B cell (primary cell): ENCODE measurements around the gene LITAFD. TPM values are rescaled to one million over a fixed set of nuclear protein-coding genes. Genes with fewer than 3 reads are reported as not detected.
"Not testable (repeated sequence)": the region's sequence is repeated elsewhere in the genome, so short reads cannot be mapped to it uniquely, and the experiment has no call there.

Experiments
- ATAC-seq: fragments of 200-7000 bp; cut with Tn5 transposase; one replicate; pipeline ENCODE4 v1.10.0; 2021; ENCODE audit warnings: low read depth, mild to moderate bottlenecking, moderate number of reproducible peaks, moderate library complexity
- CTCF ChIA-PET: fragments of 350-600 bp; sonication (Branson Sonifier 250); formaldehyde crosslinking; loops from one replicate; lab custom pipeline; 2021; ENCODE audit warnings: antibody characterized with exemption, inconsistent platforms; lab: Charles Lee
- POLR2A ChIA-PET: fragments of 350-600 bp; sonication (Branson Sonifier 250); formaldehyde crosslinking; loops from one replicate; lab custom pipeline; 2021; ENCODE audit warnings: antibody characterized with exemption; lab: Charles Lee
- DNase-seq: peaks from one replicate; pipeline ENCODE4 v3.0.0; 2013
- H2AFZ ChIP-seq: 2 replicates; pipeline ENCODE4 v1.6.1; 2012; ENCODE audit warnings: mild to moderate bottlenecking, low read depth, low read length; ENCODE audit not compliant: insufficient read depth, poor library complexity, severe bottlenecking
- H3K27ac ChIP-seq, 2 donors: 1 replicate in 1 of 2; 2 replicates in 1 of 2; pipeline ENCODE4 v1.5.1; 2012 to 2013; ENCODE audit warnings: low read length in 2 of 2, mild to moderate bottlenecking in 2 of 2, moderate library complexity in 1 of 2
- H3K27me3 ChIP-seq, 4 experiments: fragments of 200-600 bp in 1 of 4; sonication (generic) in 1 of 4; replicated peaks in 1 of 4; 1 replicate in 2 of 4; 2 replicates in 2 of 4; pipeline versions ENCODE4 v1.6.1 to v1.7.0; 2013 to 2016; ENCODE audit warnings: low read length in 3 of 4, mild to moderate bottlenecking in 2 of 4, mixed read lengths in 1 of 4, moderate library complexity in 1 of 4; ENCODE audit not compliant: insufficient read depth in 4 of 4, control insufficient read depth in 3 of 4; ENCODE audit errors: control extremely low read depth in 1 of 4
- H3K36me3 ChIP-seq, 2 experiments: replicated peaks in 1 of 2; 1 replicate in 1 of 2; 2 replicates in 1 of 2; pipeline versions ENCODE4 v1.6.1 to v1.7.1; 2013; ENCODE audit warnings: low read length in 1 of 2; ENCODE audit not compliant: insufficient read depth in 2 of 2, control insufficient read depth in 1 of 2; ENCODE audit errors: control extremely low read depth in 1 of 2, extremely low read depth in 1 of 2
- H3K4me1 ChIP-seq, 2 donors: fragments of 200-600 bp in 1 of 2; sonication (generic) in 1 of 2; 1 replicate in 1 of 2; 2 replicates in 1 of 2; pipeline versions ENCODE4 v1.5.1 to v1.6.1; 2013 to 2017; ENCODE audit warnings: low read length in 2 of 2; ENCODE audit not compliant: control insufficient read depth in 2 of 2, insufficient read depth in 2 of 2
- H3K4me2 ChIP-seq: replicated peaks from 2 replicates; pipeline ENCODE3; 2012; ENCODE audit warnings: mild to moderate bottlenecking, low read depth, low read length; ENCODE audit not compliant: poor library complexity, severe bottlenecking
- H3K4me3 ChIP-seq, 5 experiments: fragments of 200-600 bp in 1 of 5; sonication (generic) in 1 of 5; 1 replicate in 3 of 5; 2 replicates in 2 of 5; pipeline versions ENCODE4 v1.5.1 to v1.7.0; 2011 to 2016; ENCODE audit warnings: low read length in 4 of 5, mild to moderate bottlenecking in 4 of 5, low read depth in 2 of 5, control low read depth in 1 of 5, moderate library complexity in 1 of 5; ENCODE audit not compliant: insufficient read depth in 1 of 5; ENCODE audit errors: control extremely low read depth in 1 of 5, extremely low read depth in 1 of 5
- H3K79me2 ChIP-seq: fragments of 200-600 bp; sonication (generic); one replicate; pipeline ENCODE4 v1.6.0; 2016; ENCODE audit warnings: low read length; ENCODE audit not compliant: control insufficient read depth, insufficient read depth
- H3K9ac ChIP-seq: fragments of 200-600 bp; sonication (generic); 2 replicates; pipeline ENCODE4 v1.6.1; 2017; ENCODE audit warnings: mild to moderate bottlenecking, low read length, moderate library complexity
- H3K9me3 ChIP-seq, 3 donors: one replicate each; pipeline versions ENCODE4 v1.6.1 to v1.7.1; 2013; ENCODE audit warnings: low read length in 2 of 3; ENCODE audit not compliant: control insufficient read depth in 2 of 3, insufficient read depth in 1 of 3; ENCODE audit errors: control extremely low read depth in 1 of 3
- H4K20me1 ChIP-seq: 2 replicates; pipeline ENCODE4 v1.6.0; 2012; ENCODE audit warnings: mild to moderate bottlenecking, low read length; ENCODE audit not compliant: insufficient read depth, control insufficient read depth, poor library complexity, severe bottlenecking
- H3K27ac Mint-ChIP-seq: one replicate; pipeline ENCODE4 v1.8.0; 2021; ENCODE audit warnings: mixed read lengths
- H3K27me3 Mint-ChIP-seq: one replicate; pipeline ENCODE4 v1.8.0; 2021; ENCODE audit warnings: mixed read lengths
- H3K4me1 Mint-ChIP-seq: one replicate; pipeline ENCODE4 v1.8.0; 2021; ENCODE audit warnings: mixed read lengths
- H3K4me3 Mint-ChIP-seq: one replicate; pipeline ENCODE4 v1.8.0; 2021; ENCODE audit warnings: mixed read lengths
- H3K9me3 Mint-ChIP-seq: one replicate; pipeline ENCODE4 v1.8.0; 2022; ENCODE audit warnings: mixed read lengths; ENCODE audit not compliant: insufficient read depth
- CTCF ChIP-seq: fragments of 200-600 bp; IDR thresholded peaks from one replicate; pipeline ENCODE4 v1.8.0; 2022; ENCODE audit warnings: antibody characterized with exemption, mild to moderate bottlenecking
- EZH2 ChIP-seq: IDR thresholded peaks from 2 replicates; pipeline ENCODE4 v1.6.1; 2012; ENCODE audit warnings: borderline replicate concordance, low read depth, mild to moderate bottlenecking, moderate library complexity, low read length; ENCODE audit not compliant: insufficient read depth, poor library complexity, severe bottlenecking
- WGBS: methylation state at CpG from one replicate; pipeline ENCODE4 v1.1.5; 2013; ENCODE audit warnings: missing lambda C conversion rate; ENCODE audit not compliant: insufficient coverage; 5-methylcytosine and 5-hydroxymethylcytosine counted together
- intact Hi-C: fragments of 100-400 bp; cut with micrococcal nuclease; formaldehyde crosslinking; loops from one replicate; pipeline ENCODE4 v1.10.0; 2022
- polyA minus RNA-seq: library from RNA; depleted of rRNA, polyadenylated mRNA; stranded (reverse); fragments of >200 nt; gene quantifications from 2 replicates; pipeline ENCODE4 v1.2.3, GENCODE V29; 2012
- polyA plus RNA-seq: library from polyadenylated mRNA; depleted of rRNA; stranded (reverse); fragments of >200 nt; gene quantifications from 2 replicates; pipeline ENCODE4 v1.2.3, GENCODE V29; 2012
- total RNA-seq, 2 donors: library from RNA; stranded (reverse); fragments of 120-200 nt in 1 of 2; gene quantifications; 1 replicate in 1 of 2; 2 replicates in 1 of 2; pipeline versions ENCODE4 v1.2.3 to v1.2.4, GENCODE V29; 2013 to 2022

The LITAFD gene
- total RNA-seq (not detected in 2 replicates), polyA plus RNA-seq (not detected in 2 replicates), polyA minus RNA-seq (0.36 TPM in 1 of 2 replicates, not detected in the other)
- total RNA-seq (2013), result not detected

GRCh38 chr16:8882041-8882617 lies at the start of gene LITAFD:
LITAFD (plus strand) TSS chr16:8882351; CDS start chr16:8884356, 2,005 bp downstream.
- Histone ChIP-seq H3K9me3 (no peaks in the 10 kb centered on the region), H3K4me3 (no peak within 1 kb of the TSS), H3K27me3 (peaks cover 0 to 11% (median 5%) of the 10 kb centered on the region in 4 experiments), H3K27ac (no peak within 1 kb of the TSS), H3K36me3 (no peaks in the 10 kb centered on the region), H3K79me2 (peaks cover 3% of the 10 kb centered on the region), H3K9ac (no peak within 1 kb of the TSS), H2AFZ (no peak within 1 kb of the TSS), H3K4me1 (peaks cover 0 to 18% of the 10 kb centered on the region in 2 donors), H3K4me2 (no peak within 1 kb of the TSS), H4K20me1 (no peaks in the 10 kb centered on the region)
- H3K27ac Mint-ChIP-seq, result peak within 1 kb of the TSS; percentile 3
- intact Hi-C loops, result loop anchor here (5.0 kb wide), 1 partner anchor 85 kb away; the partner anchor contains the start of genes PMM2 and TMEM186
- H3K27me3 Mint-ChIP-seq, result peaks cover 17% of the 10 kb centered on the region
- peaks cover 17% of the 10 kb centered on the region for H3K4me1 Mint-ChIP-seq
- no peak for DNase-seq
- H3K4me3 Mint-ChIP-seq, result no peak within 1 kb of the TSS
- WGBS, result 92% methylated on average over 9 of the region's 10 CpGs
- POLR2A ChIA-PET, result no interaction called here
- H3K9me3 Mint-ChIP-seq, result no peaks in the 10 kb centered on the region
- CTCF ChIA-PET, result interaction anchor here (0.6 to 5.7 kb wide), 11 partner anchors 8 to 309 kb away, joined by 3 to 46 read pairs (median 13); partner anchors contain the start of gene CARHSP1
- no peak for ATAC-seq
- TF ChIP-seq EZH2 (no peak), CTCF (no peak)

- H3K27ac Mint-ChIP-seq, result no peak overlapping the region
- peaks cover 35% of the 10 kb centered on the region for H3K79me2 ChIP-seq
- TF ChIP-seq CTCF (no peak), EZH2 (no peak)
- peaks cover 14% of the 10 kb centered on the region for H4K20me1 ChIP-seq
- H3K9me3 ChIP-seq, result no peaks in the 10 kb centered on the region
- ATAC-seq (no peak), DNase-seq (no peak)
- no peak overlapping the region for H3K27ac ChIP-seq
- no peaks in the 10 kb centered on the region for H3K27me3 Mint-ChIP-seq
- H3K4me1 ChIP-seq, result peaks cover 0 to 6% of the 10 kb centered on the region in 2 donors
- CTCF ChIA-PET, result no interaction called here
- no peak overlapping the region for H3K4me3 Mint-ChIP-seq
- peaks cover 11% of the 10 kb centered on the region for H3K4me1 Mint-ChIP-seq
- no peaks in the 10 kb centered on the region for H3K9me3 Mint-ChIP-seq
- no peaks in the 10 kb centered on the region for H3K27me3 ChIP-seq
- no peak overlapping the region for H3K4me2 ChIP-seq
- peaks cover 2 to 24% of the 10 kb centered on the region in 2 experiments for H3K36me3 ChIP-seq
- 82% methylated on average over 15 of the region's 16 CpGs for WGBS
- POLR2A ChIA-PET, result no interaction called here
- intact Hi-C loops, result no loop called here
- no peak overlapping the region for H3K4me3 ChIP-seq
- H3K9ac ChIP-seq, result no peak overlapping the region
- no peak overlapping the region for H2AFZ ChIP-seq
Measured at GRCh38 chr16:8832717-8833105, 49.4 kb upstream of the LITAFD start.

- DNase-seq, intact Hi-C loops, H3K4me3 ChIP-seq, H3K4me1 Mint-ChIP-seq, H3K9me3 ChIP-seq, H3K27ac Mint-ChIP-seq, H3K9me3 Mint-ChIP-seq, H3K27me3 ChIP-seq, H2AFZ ChIP-seq, H3K9ac ChIP-seq, ATAC-seq, H3K27ac ChIP-seq, H3K4me1 ChIP-seq, H3K4me3 Mint-ChIP-seq, H3K27me3 Mint-ChIP-seq, POLR2A ChIA-PET, H3K36me3 ChIP-seq, H3K4me2 ChIP-seq: not testable (repeated sequence)
- Histone ChIP-seq H3K79me2 (peaks cover 19% of the 10 kb centered on the region), H4K20me1 (peaks cover 11% of the 10 kb centered on the region)
- 100% methylated on average over 1 of the region's 7 CpGs for WGBS
- CTCF ChIA-PET, result interaction anchor here (1.0 kb wide), 1 partner anchor 44 kb away, joined by 4 read pairs; no protein-coding TSS in a partner anchor
Measured at GRCh38 chr16:8836797-8837196, 45.4 kb upstream of the LITAFD start.
